Measurements from ENCODE around the gene DENND6B.

Gene DENND6B

DNA sequence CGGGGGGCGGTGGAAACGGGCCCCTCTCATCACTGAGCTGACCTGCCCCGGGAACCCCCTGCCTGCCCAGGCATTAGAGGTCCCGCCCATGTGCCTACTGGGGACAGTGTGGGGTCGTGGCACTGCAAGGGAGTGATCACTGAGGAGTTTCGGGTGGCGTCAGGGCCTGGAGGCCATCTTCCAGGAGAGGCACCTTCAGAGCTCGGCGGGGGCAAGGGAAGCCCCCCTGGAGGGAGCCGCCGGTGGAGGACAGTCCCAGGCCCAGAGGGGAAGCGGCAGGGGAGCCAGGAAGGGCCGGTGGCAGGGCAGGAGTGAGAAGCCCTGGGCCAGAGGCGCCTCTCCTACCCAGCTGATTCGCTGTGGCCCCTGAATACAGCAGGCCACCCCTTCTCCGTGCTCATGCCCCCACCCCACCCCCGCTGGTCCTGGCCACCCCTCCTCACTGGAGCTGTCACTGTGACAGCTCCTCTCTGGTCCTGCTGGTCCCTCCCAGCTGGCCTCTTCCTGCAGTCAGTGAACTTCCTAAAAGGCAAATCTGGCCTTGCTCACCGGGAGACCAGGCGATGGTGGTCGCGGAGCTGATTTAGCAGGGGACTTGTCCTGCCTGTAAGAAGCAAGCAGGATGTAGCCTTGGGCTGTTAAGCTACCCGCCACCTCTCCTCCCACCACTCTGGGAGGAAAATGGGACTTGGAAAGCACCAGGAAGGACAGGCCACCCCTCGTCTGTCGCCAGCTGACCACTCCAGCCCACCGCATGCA is 54.6 kb downstream of the DENND6B start:
- no peak for DNase-seq

DNA sequence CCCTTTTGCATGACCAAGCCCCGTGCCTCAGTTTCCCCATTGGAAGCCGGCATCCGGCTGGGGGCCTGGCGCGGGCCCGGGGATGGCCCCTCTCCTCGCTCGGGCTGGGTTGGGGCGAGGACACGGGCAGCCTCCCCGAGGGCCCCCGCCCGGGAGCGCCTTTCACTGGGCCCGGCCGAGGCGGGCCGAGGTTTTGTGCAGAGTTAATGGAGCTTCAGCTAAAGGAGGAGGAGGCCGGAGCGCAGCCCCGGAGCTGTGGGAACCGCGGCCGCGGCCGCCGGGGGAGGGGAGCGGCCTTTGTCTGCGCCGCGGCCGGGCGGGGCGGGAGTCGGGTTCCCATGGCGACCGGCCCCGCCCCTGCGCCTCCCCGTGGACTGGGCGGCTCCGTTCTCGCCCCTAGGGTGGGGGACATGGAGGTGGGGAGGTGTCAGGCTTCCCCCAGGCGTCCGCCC is 55.3 kb downstream of the DENND6B start:
- DNase-seq: peak; percentile 64

DNA sequence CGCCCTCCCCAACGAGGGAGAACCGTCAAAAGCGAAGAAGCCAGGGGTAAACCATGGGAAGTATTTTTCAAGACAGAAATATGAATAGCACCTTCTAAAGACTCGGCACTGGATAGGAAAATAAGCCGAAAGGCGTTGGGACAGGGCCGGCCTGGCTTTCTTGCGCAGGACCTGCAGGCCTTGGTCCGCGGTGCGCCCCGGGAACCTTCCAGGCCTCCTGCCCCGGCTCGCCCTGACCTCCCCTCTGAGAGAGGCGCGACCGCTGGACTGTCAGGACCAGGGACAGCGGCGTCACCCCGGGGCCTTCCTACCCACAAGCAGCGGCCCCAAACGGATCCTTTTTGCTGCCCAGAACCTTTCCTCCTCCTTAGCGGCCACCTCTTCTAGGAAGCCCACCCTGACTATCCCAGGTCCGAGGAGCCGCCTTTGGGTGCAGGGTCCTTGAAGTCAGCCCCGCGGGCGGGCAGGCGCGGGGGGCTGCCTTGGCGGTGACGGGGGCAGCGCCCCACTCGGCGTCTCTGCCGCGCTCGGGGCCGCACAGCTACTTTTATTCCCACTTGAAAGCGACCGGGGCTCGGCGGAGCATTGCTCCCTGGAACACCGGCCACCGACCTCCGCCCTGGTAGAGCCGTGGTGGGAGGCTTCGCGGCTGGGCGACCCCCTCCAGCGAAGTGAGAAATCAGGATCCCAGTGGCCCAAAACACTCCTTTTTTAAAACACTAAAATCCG is 56.0 kb downstream of the DENND6B start:
- peak; percentile 65 for DNase-seq

DNA sequence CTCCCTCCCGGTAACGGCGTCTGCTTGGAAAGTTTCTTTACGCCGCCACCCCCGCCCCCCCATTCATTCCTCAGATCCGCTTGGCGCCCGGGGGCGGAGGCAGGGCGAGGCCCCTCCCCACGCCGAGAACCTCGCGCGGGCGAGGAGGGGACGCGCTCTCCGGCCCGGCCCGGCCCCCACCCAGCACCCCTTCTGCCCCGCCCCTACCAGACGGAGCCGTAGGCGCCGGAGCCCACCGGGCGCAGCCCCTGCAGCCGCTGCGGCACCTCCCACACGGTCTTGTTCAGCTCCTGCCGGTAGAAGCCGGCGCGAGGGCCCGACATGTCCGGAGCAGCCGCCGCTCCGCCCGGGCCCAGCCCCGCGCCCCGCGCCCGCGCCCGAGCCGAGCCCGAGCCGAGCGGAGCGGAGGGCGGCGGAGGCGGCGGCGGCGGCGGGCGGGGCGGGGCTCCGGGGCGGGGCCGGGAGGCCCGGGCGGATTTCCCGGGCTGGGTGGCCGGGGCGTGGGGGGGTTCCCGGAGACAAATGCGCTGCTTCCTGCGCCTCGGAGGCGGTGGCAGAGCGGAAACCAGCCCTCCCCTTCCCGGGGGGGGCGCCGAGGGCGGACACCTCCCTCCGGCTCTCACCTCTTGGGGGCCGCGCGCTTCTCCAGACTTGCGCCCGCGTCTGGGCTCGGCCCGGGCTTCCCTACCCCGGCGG is 56.7 kb downstream of the DENND6B start, which contains the start of gene MAPK11:
Gene MAPK11 (minus strand): TSS at position 411 of the 696 bp plus-strand sequence. CDS start 88 bp downstream, at position 323.
- DNase-seq: peak; percentile 41

DNA sequence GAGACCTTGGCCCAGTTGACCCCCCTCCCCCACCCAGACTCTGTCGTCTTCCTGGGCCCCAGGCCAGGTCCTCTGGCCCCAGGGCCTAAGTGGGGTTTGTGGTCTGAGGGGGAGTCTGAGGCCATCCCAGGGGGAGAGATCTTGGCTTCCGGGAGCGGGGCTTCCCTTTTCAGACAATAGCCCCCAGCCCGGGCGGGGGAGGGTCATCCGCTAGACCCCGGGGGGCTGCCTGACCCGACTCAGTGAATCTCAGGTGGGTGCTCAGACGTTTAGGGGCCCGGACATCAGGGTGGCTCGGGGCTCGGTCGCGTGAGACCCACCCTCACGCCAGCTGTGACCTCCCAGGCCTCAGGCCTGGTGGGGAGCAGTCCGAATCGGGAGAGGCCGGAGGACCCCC is 57.2 kb downstream of the DENND6B start:
- DNase-seq: no peak

DNA sequence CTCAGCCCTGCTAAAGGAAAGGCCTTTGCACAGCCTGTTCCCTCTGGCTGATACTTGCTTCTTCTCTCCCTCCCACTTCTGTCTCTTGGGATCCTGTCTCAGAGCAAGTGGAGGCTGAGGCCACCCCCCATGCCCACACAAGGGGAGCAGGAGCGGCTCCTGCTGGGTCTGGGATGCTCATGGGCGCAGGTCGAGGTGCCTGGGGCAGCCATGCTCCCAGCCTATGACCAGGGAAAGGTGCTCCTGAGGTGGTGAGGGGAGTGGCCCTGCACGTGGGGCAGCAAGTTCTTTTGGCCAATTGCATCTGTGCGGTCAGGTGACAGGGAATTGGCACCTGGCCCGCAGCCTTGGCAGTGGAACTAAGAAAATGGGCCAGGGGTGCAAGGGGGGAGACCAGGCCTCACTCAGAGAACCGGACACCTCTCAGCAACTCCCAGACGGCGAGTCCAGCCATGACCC is 58.1 kb downstream of the DENND6B start:
- no peak for DNase-seq

DNA sequence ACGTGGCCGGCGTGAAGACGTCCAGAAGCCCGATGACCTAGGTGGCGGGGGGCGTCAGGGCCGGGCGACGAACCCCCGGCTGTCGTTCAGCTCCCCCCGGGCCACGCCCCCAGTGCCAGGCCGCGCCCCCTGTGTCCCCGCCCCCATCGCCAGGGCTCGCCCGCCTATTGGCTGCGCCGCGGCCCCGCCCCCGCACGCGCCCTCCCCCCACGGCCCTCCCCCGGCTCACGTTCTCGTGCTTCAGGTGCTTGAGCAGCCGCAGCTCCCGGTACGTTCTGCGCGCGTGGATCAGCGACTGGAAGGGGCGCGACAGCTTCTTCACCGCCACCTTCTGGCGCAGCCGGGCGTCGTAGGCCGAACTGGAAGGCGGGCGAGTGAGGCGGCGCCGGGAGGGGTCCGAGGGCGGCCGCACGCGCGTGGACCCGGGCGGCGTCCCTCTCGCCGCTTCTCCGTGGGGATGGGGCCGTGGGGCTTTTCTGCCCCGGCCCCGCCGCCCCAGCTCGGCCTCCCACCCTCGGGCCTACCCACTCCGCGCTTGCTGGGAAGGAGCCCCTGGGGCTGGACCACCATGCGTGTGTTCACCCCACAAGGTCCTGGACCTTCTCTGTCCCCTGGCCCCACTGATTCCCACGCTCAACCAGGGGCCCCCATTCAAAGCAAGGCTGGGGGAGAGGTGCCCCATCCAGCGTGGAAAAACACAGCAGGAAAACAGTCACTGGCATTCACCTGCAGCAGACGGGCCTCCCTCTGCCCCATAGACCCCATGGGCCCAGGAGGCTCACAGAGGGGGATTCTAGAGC is 59.0 kb downstream of the DENND6B start:
- DNase-seq: peak; percentile 46

DNA sequence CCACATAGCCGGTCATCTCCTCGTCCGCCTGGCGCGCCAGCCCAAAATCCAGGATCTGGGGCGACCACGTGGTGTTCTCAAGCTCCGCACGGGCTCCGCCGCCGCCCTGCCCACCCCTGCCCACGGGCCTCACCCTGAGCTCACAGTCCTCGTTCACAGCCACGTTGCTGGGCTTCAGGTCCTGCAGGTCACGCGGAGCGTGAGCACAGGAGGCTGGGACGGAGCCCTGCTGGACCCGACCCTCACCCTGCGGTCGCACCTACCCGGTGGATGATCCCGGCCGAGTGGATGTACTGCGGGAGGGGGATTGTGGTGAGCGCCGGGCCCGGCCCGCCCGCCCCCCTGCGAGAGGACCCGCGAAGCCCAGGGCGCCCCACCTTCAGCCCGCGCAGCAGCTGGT is 59.8 kb downstream of the DENND6B start:
- no peak for DNase-seq

DNA sequence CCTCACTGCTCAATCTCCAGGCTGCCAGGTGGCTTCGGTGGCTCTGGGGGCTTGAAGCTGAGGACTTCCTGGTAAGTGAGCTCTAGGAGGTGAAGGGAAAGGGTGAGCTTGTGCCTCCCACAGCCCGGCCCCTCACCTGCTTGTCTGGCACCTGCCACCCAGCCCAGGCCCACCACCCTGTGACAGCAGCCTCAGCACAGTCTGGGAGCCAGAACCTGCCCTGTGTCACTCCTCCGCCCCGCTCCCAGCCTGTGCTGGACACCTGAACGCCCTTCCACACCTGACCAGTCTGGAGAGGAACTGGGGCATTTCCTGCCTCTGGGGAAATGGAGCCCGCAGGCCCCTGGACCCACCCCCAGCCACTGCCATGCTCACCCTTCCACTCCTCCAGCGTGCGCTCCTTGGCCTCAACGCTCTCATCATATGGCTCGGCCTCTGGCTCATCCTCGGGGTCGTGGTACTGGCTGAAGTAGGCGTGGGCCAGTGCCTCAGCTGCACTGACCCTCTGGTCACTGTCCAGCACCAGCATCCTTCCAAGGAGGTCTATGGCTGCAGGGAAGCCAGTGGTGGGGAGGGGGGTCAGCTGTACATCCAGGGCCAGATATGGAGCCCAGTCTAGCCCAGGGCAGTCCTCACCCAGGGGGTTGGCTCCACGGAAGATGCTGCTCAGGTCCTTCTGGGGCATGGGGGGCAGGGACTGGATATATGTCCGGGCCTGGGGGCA is 61.7 kb downstream of the DENND6B start:
- no peak for DNase-seq

DNA sequence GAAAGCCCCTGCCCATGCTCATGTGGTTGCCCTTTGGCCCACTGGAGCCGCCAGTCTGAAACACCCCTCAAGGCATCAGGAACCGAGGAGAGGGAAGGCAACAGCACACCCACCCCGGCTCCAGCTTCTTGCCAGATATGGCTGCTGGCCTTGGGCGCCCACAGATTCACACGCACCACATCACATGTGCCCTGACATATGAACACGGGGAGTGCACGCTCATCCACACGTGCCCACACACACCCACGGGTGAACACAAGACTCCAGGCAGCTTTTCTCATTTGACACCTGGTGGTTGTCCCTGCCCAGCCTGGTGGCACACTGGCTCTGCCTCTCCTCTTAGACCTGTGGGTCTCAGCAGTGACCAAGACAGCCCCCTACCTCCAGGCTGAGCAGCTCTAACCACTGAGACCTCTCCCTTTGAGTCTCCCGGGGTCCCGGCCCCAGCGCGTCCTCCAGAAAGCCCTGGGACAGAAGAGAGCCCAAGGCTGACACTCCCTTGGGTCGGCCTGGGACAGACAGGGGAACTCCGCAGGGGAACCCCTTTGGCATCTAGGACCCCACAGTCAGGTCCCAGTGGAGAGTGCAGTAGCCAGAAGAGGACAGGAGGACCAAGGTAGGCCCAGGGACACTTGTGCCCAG is 62.6 kb downstream of the DENND6B start:
- no peak for DNase-seq

DNA sequence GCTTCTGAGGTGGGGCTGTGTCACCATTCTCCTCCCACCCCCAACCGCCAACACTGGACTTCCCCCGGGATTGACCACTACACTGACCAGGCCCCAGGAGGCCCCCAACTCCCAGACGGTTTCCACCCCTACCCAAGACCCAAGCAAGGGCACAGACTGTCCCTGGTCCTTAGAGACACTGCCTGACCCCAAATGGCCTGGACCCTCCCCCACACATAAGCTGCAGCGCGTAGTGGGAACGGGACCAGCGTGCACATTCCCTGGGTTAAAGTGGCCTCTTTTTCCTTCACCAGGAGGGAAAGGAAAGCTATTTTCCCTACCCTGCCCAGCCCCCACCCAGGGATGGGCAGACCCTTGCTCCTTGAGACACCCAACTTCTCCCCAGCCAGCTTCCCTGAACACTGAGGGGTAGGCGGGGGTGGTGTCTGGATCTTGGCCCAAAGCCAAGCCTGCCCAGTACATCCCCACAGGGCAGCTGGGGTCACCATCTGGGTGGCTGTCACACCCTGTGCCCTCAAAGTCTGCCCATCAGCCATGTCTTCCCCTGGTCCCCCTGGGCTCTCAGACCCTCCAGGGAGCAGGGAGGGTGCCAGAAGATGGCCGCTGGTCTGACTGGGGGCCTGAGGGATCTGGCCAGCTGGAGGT is 63.7 kb downstream of the DENND6B start:
- no peak for DNase-seq

DNA sequence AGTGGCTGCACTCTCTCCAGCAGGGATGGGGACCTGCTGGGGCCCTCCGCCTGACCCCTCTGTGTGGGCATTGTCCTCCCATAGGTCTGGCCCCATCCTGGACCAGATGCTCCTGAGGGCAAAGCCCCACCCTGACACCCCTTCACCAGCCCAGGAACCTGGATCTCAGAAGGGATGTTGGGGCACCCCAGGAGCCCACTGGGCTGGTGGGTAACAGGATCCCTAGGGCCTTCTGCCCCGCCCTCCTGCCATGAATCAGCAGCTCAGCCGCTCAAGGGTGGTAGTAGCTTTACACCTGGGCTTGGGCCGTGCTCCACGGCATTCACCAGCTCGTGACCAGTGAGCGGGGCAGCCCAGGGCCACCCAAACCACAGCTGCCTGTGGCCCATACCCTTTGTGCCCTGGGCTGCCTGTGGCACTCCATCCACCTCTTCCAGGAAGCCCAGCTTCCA is 64.3 kb downstream of the DENND6B start:
- DNase-seq: no peak

DNA sequence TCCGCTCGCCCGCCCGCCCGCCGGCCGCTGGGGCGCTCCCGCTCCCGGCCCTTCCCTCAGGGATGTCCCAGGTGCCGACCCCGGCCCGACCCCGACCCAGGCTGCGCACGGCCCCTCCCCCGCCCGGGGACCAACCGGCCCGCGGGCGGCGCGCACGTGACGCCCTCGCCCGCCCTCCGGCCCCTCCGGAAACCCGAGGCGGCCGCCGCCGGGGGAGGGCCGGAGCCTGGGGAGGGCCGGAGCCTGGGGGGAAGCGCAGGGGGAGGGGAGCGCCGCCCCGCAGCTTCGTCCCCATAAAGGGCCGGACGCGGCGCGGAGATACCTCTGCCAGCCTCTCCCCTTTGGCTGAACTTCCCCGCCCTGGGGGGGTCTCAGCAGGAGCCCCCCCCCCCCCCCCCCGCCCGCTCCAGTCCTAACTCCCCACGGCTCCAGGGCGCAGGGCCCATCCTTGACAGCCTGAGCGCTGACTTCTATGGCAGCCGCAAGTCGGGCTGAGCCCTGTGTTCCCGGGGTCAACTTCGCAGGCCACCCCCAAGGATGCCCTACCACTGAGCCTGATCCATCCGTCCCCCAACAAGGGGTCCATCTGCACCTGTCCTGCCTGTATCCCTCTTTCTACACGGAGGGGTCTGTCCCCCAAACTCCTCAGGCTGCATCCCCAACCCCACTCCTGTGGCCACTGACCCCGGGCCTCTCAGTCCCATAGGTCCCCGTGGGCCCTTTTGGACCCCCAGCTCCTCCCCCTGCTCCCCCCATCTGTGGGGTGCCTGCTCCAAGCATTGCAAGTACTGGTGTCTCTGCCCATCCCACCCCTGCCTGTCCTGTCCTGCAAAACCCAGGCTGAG is 65.0 kb downstream of the DENND6B start, which contains the start of gene MAPK12:
Gene MAPK12 (minus strand): TSS at position 69 of the 845 bp plus-strand sequence. CDS start 174 bp downstream, outside the sequence.
- DNase-seq: peak; percentile 51

DNA sequence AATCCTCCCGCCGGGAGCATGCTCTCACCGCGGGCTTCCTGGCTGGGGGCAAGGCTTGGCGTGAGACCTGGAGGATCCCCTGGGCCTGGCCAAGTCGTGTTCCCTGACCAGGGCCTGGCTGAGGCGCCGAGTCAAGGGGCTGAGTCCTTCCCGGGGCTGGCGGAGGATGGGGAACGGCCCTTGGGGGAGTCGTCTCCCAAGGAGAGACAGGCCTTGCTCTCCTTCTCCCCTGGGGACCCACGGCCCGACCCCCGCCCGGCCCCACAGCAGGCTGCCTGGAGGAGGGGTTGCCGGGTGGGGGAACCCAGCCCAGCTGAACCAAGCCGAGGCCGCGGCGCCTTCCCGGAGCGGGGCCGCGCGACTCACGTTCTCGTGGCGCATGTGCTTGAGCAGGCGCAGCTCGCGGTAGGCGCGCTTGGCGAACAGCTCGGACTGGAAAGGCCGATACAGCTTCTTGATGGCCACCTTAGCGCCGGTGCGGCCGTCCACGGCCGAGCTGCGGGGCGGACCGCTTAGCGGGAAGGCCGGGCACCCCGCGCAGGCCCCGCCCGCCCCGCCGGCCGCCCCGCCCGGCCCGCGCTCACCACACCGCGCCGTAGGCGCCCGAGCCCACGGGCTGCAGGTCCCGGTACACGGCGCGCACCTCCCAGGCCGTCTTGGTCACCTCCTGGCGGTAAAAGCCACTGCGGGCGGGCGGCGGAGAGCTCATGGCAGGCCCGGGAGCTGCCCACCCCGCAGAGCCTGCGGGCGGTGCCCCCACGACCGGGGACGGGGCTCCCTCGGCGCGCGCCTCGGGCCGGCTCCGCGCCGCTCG is 65.8 kb downstream of the DENND6B start:
- peak; percentile 73 for DNase-seq

DNA sequence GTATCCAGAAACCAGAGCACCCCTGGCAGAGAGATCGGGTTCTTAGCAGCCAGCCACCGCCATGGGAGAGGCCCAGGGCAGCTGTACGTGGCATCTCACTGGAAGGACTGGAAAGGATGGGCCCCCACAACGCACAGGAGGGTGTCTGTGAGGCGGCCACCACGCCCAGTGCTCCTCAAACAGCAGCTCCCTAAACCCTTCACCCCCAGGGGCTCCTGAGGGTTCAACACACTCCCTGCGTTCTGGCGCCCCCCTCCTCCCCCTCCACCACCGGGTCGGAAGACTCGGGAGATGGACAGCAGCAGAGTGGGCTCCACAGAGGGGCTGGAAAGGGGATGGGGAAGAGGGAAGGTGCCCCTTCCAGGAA is 66.4 kb downstream of the DENND6B start:
- no peak for DNase-seq

DNA sequence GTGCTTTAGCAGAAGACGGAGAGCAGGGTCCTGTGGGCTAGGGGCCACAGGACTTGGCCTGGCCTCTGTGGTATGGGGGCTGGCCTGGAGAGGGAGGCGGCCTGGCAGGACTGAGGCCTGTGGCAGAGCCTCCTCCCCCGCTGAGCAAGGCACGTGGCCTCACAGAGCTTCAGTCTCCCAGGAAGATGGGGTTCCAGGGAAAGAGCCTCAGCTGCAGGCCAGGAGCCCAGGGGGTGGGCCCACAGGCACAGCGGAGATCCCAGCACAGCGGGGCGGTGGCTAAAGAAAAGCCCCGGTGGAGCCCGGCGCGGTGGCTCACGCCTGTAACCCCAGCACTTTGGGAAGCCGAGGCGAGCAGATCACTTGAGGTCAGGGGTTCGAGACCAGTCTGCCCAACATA is 67.5 kb downstream of the DENND6B start:
- DNase-seq: no peak
